H1 (cell line): Measurements from ENCODE around the gene NPHP4. TPM values are rescaled to one million over a fixed set of nuclear protein-coding genes. Genes with fewer than 3 reads are reported as not detected.

Experiments used
- CTCF ChIA-PET: fragments of 300-600 bp; sonication (Branson Sonifier 250); formaldehyde crosslinking; loops from one replicate; lab custom pipeline; 2021; ENCODE audit not compliant: partially characterized antibody; lab: Charles Lee
- POLR2A ChIA-PET: fragments of 300-600 bp; sonication (Branson Sonifier 250); formaldehyde crosslinking; loops from one replicate; lab custom pipeline; 2021; ENCODE audit warnings: inconsistent platforms; ENCODE audit not compliant: partially characterized antibody; lab: Charles Lee
- DNase-seq, 2 experiments: peaks; one replicate each; pipeline versions ENCODE4 v3.0.0 to v3.0.0-alpha.2; 2010 to 2022; ENCODE audit warnings: low spot score in 2 of 2, low read depth in 1 of 2, mixed read lengths in 1 of 2
- FAIRE-seq: peaks from 2 replicates; lab custom pipeline; 2011; peaks lifted over from hg19 to GRCh38; lab: Jason Lieb, UNC
- H2AFZ ChIP-seq: 2 replicates; pipeline ENCODE4 v1.8.1; 2012; ENCODE audit warnings: low read length, inconsistent platforms
- H2AK5ac ChIP-seq: 2 replicates; pipeline ENCODE4 v1.6.1; 2013; ENCODE audit warnings: low read depth, low read length
- H2BK120ac ChIP-seq: replicated peaks from 2 replicates; pipeline ENCODE3; 2013; ENCODE audit warnings: low read depth, low read length, inconsistent platforms
- H2BK12ac ChIP-seq: 2 replicates; pipeline ENCODE4 v1.6.1; 2013; ENCODE audit warnings: low read depth, low read length
- H2BK15ac ChIP-seq: 2 replicates; pipeline ENCODE4 v1.6.1; 2013; ENCODE audit warnings: low read length
- H2BK20ac ChIP-seq: 2 replicates; pipeline ENCODE4 v1.6.1; 2013; ENCODE audit warnings: low read length
- H2BK5ac ChIP-seq: 2 replicates; pipeline ENCODE4 v1.6.1; 2013; ENCODE audit warnings: low read depth, low read length
- H3K14ac ChIP-seq: 2 replicates; pipeline ENCODE4 v1.6.1; 2013; ENCODE audit warnings: inconsistent platforms; ENCODE audit not compliant: insufficient read length
- H3K18ac ChIP-seq: 2 replicates; pipeline ENCODE4 v1.6.1; 2013; ENCODE audit warnings: low read length; ENCODE audit errors: extremely low read depth
- H3K23ac ChIP-seq: 2 replicates; pipeline ENCODE4 v1.6.1; 2013; ENCODE audit warnings: inconsistent platforms; ENCODE audit not compliant: insufficient read length
- H3K23me2 ChIP-seq: 2 replicates; pipeline ENCODE4 v1.6.1; 2013; ENCODE audit warnings: low read depth, low read length
- H3K27ac ChIP-seq: 2 replicates; pipeline ENCODE4 v1.6.1; 2011; ENCODE audit warnings: low read depth, low read length, inconsistent platforms
- H3K27me3 ChIP-seq, 4 experiments: replicated peaks in 1 of 4; 1 replicate in 1 of 4; 2 replicates in 3 of 4; pipeline versions ENCODE4 v1.6.1 to v1.8.1; 2011 to 2013; ENCODE audit warnings: low read length in 3 of 4, mild to moderate bottlenecking in 3 of 4, inconsistent platforms in 2 of 4, mixed read lengths in 2 of 4, moderate library complexity in 1 of 4; ENCODE audit not compliant: control insufficient read depth in 3 of 4, insufficient read depth in 3 of 4; ENCODE audit errors: extremely low read depth in 1 of 4
- H3K36me3 ChIP-seq, 4 experiments: 2 replicates each; pipeline versions ENCODE4 v1.6.1 to v1.8.1; 2011 to 2013; ENCODE audit warnings: mild to moderate bottlenecking in 4 of 4, low read length in 3 of 4, moderate library complexity in 2 of 4, control low read depth in 1 of 4, inconsistent platforms in 1 of 4; ENCODE audit not compliant: insufficient read depth in 4 of 4, control insufficient read depth in 2 of 4
- H3K4ac ChIP-seq: replicated peaks from 2 replicates; pipeline ENCODE3; 2013; ENCODE audit warnings: low read length, low read depth, mixed read lengths, inconsistent platforms; ENCODE audit not compliant: insufficient read length
- H3K4me1 ChIP-seq, 4 experiments: replicated peaks in 1 of 4; 1 replicate in 1 of 4; 2 replicates in 3 of 4; pipeline versions ENCODE4 v1.6.1 to v1.8.1; 2011 to 2013; ENCODE audit warnings: low read length in 3 of 4, inconsistent platforms in 2 of 4, mixed read lengths in 1 of 4; ENCODE audit not compliant: insufficient read depth in 4 of 4, control insufficient read depth in 3 of 4
- H3K4me2 ChIP-seq, 2 experiments: 2 replicates each; pipeline versions ENCODE4 v1.6.1 to v1.8.1; 2011 to 2013; ENCODE audit warnings: low read depth in 2 of 2, low read length in 2 of 2, control low read depth in 1 of 2, inconsistent platforms in 1 of 2, mild to moderate bottlenecking in 1 of 2; ENCODE audit not compliant: insufficient read depth in 1 of 2
- H3K4me3 ChIP-seq, 4 experiments: fragments of 200-600, 300-600 bp in 1 of 4; sonication (generic), shearing (Covaris generic), sonication (Bioruptor Twin) in 1 of 4; 2 replicates each; pipeline versions ENCODE4 v1.5.1 to v1.8.1; 2011 to 2016; ENCODE audit warnings: low read length in 4 of 4, low read depth in 3 of 4, control low read depth in 2 of 4, inconsistent platforms in 2 of 4, mild to moderate bottlenecking in 2 of 4, mixed read lengths in 1 of 4, moderate library complexity in 1 of 4; ENCODE audit not compliant: insufficient read depth in 2 of 4; ENCODE audit errors: extremely low read depth in 1 of 4
- H3K56ac ChIP-seq: replicated peaks from 2 replicates; pipeline ENCODE3; 2013; ENCODE audit warnings: low read depth, mild to moderate bottlenecking, mixed read lengths, low read length, inconsistent platforms; ENCODE audit not compliant: insufficient read length
- H3K79me1 ChIP-seq: 2 replicates; pipeline ENCODE4 v1.6.1; 2013; ENCODE audit warnings: low read depth, low read length, control low read depth
- H3K79me2 ChIP-seq, 2 experiments: 2 replicates each; pipeline versions ENCODE4 v1.6.1 to v1.8.1; 2012 to 2013; ENCODE audit warnings: low read length in 2 of 2, mild to moderate bottlenecking in 2 of 2, inconsistent platforms in 1 of 2; ENCODE audit not compliant: insufficient read depth in 2 of 2, control insufficient read depth in 1 of 2
- H3K9ac ChIP-seq, 4 experiments: replicated peaks in 1 of 4; 1 replicate in 1 of 4; 2 replicates in 3 of 4; pipeline versions ENCODE4 v1.6.1 to v1.8.1; 2011 to 2013; ENCODE audit warnings: low read depth in 3 of 4, low read length in 3 of 4, control low read depth in 2 of 4, mild to moderate bottlenecking in 2 of 4, moderate library complexity in 2 of 4, inconsistent platforms in 1 of 4; ENCODE audit errors: extremely low read depth in 1 of 4
- H3K9me3 ChIP-seq, 2 experiments: 2 replicates each; pipeline versions ENCODE4 v1.6.1 to v1.8.1; 2012 to 2013; ENCODE audit warnings: mild to moderate bottlenecking in 2 of 2, moderate library complexity in 2 of 2, control low read depth in 1 of 2, inconsistent platforms in 1 of 2, low read depth in 1 of 2, low read length in 1 of 2, mixed read lengths in 1 of 2; ENCODE audit not compliant: insufficient read depth in 2 of 2
- H4K20me1 ChIP-seq, 2 experiments: replicated peaks in 1 of 2; 2 replicates each; pipeline versions ENCODE3 to v1.8.1; 2011 to 2013; ENCODE audit warnings: inconsistent platforms in 2 of 2, low read length in 2 of 2, mild to moderate bottlenecking in 1 of 2; ENCODE audit not compliant: insufficient read depth in 2 of 2, control insufficient read depth in 1 of 2
- H4K5ac ChIP-seq: 2 replicates; pipeline ENCODE4 v1.6.1; 2013; ENCODE audit warnings: low read length, low read depth, mixed read lengths, inconsistent platforms; ENCODE audit not compliant: insufficient read length
- H4K8ac ChIP-seq: 2 replicates; pipeline ENCODE4 v1.8.0; 2013; ENCODE audit warnings: mild to moderate bottlenecking, moderate library complexity, low read length, inconsistent platforms; ENCODE audit not compliant: insufficient read depth; ENCODE audit errors: extremely low read depth
- H4K91ac ChIP-seq: replicated peaks from 2 replicates; pipeline ENCODE3; 2013; ENCODE audit warnings: low read length, mixed read lengths, inconsistent platforms; ENCODE audit not compliant: insufficient read length
- CBX5 ChIP-seq: fragments of 300-800, 300-1000 bp; sonication (generic); IDR thresholded peaks from 2 replicates; pipeline ENCODE4 v1.7.1; 2016; ENCODE audit warnings: antibody characterized with exemption, low read length, low read depth
- EGR1 ChIP-seq: IDR thresholded peaks from 2 replicates; pipeline ENCODE4 v1.6.1; 2011; ENCODE audit warnings: low read depth, low read length, borderline replicate concordance
- EZH2 ChIP-seq: fragments of 200-600 bp; sonication (generic); IDR thresholded peaks from 2 replicates; pipeline ENCODE4 v1.7.1; 2012; ENCODE audit warnings: low read depth, mild to moderate bottlenecking, moderate library complexity, low read length, inconsistent platforms; ENCODE audit not compliant: severe bottlenecking
- GABPA ChIP-seq: IDR thresholded peaks from 2 replicates; pipeline ENCODE4 v1.6.1; 2011; ENCODE audit warnings: mild to moderate bottlenecking, low read length, moderate library complexity, borderline replicate concordance; ENCODE audit not compliant: insufficient read depth
- NANOG ChIP-seq: IDR thresholded peaks from 2 replicates; pipeline ENCODE4 v1.6.1; 2011; ENCODE audit warnings: low read length, low read depth, mild to moderate bottlenecking, inconsistent platforms; ENCODE audit not compliant: insufficient read depth, poor library complexity, severe bottlenecking
- POU5F1 ChIP-seq: IDR thresholded peaks from 2 replicates; pipeline ENCODE4 v1.6.1; 2011; ENCODE audit warnings: low read depth, mild to moderate bottlenecking, low read length, moderate library complexity
- SAP30 ChIP-seq: fragments of 300-600 bp; sonication (generic); IDR thresholded peaks from 2 replicates; pipeline ENCODE4 v1.7.1; 2012; ENCODE audit warnings: low read length, moderate library complexity, mild to moderate bottlenecking, inconsistent platforms; ENCODE audit not compliant: insufficient read depth, insufficient replicate concordance
- SIRT6 ChIP-seq: IDR thresholded peaks from one replicate; pipeline ENCODE4 v1.7.1; 2012; ENCODE audit warnings: low read length, inconsistent platforms
- TAF7 ChIP-seq: optimal IDR thresholded peaks from 2 replicates; pipeline ENCODE3; 2011; ENCODE audit warnings: low read depth, mild to moderate bottlenecking, inconsistent platforms, low read length, moderate library complexity, borderline replicate concordance
- TEAD4 ChIP-seq: IDR thresholded peaks from 2 replicates; pipeline ENCODE4 v1.6.1; 2012; ENCODE audit warnings: low read depth, low read length, inconsistent platforms, mixed read lengths
- YY1 ChIP-seq: IDR thresholded peaks from 2 replicates; pipeline ENCODE4 v1.6.1; 2011; ENCODE audit warnings: low read depth, mild to moderate bottlenecking, low read length
- WGBS, 2 experiments: shearing (Covaris generic) in 1 of 2; methylation state at CpG; one replicate each; pipeline versions ENCODE4 v1.1.6 to v1.1.7; 2013 to 2015; ENCODE audit warnings: low lambda C conversion rate in 2 of 2, mixed read lengths in 2 of 2, inconsistent platforms in 1 of 2, low coverage in 1 of 2, missing lambda C conversion rate in 1 of 2; ENCODE audit not compliant: insufficient replicate concordance in 2 of 2, insufficient coverage in 1 of 2, insufficient read length in 1 of 2; ENCODE audit errors: extremely low coverage in 1 of 2, missing lambda C conversion rate in 1 of 2; 5-methylcytosine and 5-hydroxymethylcytosine counted together
- polyA plus RNA-seq, 7 experiments: library from polyadenylated mRNA; depleted of rRNA in 3 of 7; stranded (reverse) in 5 of 7; unstranded in 2 of 7; fragments of >200 nt in 5 of 7; fragments of 200-250 nt in 2 of 7; gene quantifications; 1 replicate in 5 of 7; 2 replicates in 1 of 7; 4 replicates in 1 of 7; pipeline versions ENCODE4 v1.2.1 to v1.2.3, GENCODE V29; 2011 to 2013; ENCODE audit warnings: missing spikeins in 2 of 7, mixed read lengths in 2 of 7
- total RNA-seq: library from RNA; stranded (reverse); fragmentation: NEBNext Ultra II Directional; extraction: Animal tissue kit (Norgen Biotek cat#: 25700); gene quantifications from 2 replicates; pipeline ENCODE4 v1.2.1, GENCODE V29; 2021
- TF ChIP-seq, protein P1 (sequence below): IDR thresholded peaks from 2 replicates; pipeline ENCODE4 v1.6.1; 2011; ENCODE audit warnings: low read depth, mild to moderate bottlenecking, low read length; ENCODE audit not compliant: insufficient read depth

NPHP4 gene
- total and polyA plus RNA-seq, 2 of the 8 experiments (the other 6 are each of a cell fraction or from before 2014, with no cell fraction given) = 5.8 to 14.0 TPM

DNA sequence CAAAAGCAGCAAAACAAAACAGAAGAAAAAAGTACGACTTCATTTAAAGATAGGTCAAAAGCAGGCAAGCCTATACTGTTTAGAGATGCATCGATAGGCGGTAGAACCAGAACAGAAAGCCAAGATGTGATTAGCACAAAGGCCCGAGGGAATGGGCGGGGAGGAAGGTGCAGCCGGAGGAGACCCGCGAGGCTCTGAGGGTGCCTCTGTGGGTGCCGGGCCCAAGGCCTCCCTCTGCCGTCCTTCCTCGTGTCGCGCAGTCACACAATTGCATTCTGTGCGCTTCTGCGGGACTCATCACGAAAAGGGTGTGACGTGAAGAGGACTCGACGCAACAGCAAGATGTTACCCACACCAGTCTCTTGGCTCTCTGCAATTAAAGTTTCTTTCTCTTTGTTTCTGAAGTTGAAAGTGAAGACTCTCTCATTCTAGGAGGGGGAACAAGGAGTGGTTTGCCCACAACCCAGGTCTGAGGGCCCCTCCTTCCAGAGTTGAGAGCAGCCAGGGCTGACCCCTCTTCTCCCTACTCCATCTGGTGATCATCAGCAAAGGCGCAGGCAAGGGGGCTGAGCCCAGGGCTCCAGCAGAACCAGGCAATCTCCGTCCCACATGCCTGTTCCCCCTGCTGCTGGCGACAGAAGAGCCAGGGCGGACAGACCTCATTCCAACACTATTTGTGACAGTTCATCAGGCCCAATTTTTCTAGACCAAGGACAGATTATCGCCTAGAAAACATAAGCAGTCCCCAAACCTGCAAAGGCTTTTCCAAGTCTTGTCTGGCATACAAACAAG, 41.0 kb downstream of the NPHP4 start:
- Histone ChIP-seq H3K4me1 (no peaks in the 10 kb centered on the region), H4K91ac (no peak overlapping the region), H2AK5ac (no peak overlapping the region), H4K8ac (no peak overlapping the region), H4K20me1 (no peaks in the 10 kb centered on the region), H4K5ac (no peak overlapping the region), H3K18ac (no peak overlapping the region), H3K56ac (no peak overlapping the region), H3K23ac (no peak overlapping the region), H3K79me1 (peaks cover 4% of the 10 kb centered on the region; the same call in 1 of the 2 replicates), H3K9me3 (no peaks in the 10 kb centered on the region), H3K4me3 (no peak overlapping the region), H3K27ac (no peak overlapping the region), H3K23me2 (peaks cover 4% of the 10 kb centered on the region; the same call in 1 of the 2 replicates), H3K14ac (no peak overlapping the region), H2BK20ac (no peak overlapping the region), H2BK120ac (no peak overlapping the region), H3K27me3 (no peaks in the 10 kb centered on the region), H3K9ac (no peak overlapping the region), H2BK5ac (no peak overlapping the region), H2BK15ac (no peak overlapping the region), H3K36me3 (peaks cover 0 to 5% (median 2%) of the 10 kb centered on the region in 4 experiments; a peak in 2 of 8 replicates), H3K4me2 (no peak overlapping the region), H2AFZ (no peak overlapping the region), H3K4ac (no peak overlapping the region), H2BK12ac (no peak overlapping the region), H3K79me2 (no peaks in the 10 kb centered on the region)
- FAIRE-seq (no peak), DNase-seq (no peak)
- TF ChIP-seq GABPA = no peak
- TF ChIP-seq EGR1 = no peak
- TF ChIP-seq SAP30 = no peak
- no peak for TF ChIP-seq TEAD4
- no peak for TF ChIP-seq TAF7
- no peak for TF ChIP-seq NANOG
- no peak for TF ChIP-seq SIRT6
- TF ChIP-seq, protein P1, sequence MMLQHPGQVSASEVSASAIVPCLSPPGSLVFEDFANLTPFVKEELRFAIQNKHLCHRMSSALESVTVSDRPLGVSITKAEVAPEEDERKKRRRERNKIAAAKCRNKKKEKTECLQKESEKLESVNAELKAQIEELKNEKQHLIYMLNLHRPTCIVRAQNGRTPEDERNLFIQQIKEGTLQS = no peak
- TF ChIP-seq EZH2 = no peak
- TF ChIP-seq CBX5 = no peak
- TF ChIP-seq POU5F1 = no peak
- no peak for TF ChIP-seq YY1
- POLR2A ChIA-PET = no interaction called here
- WGBS, 2 experiments = 93% methylated on average over 24 of the region's 24 CpGs; no CpG with 5 or more reads in 1 of the 2 experiments
- CTCF ChIA-PET = no interaction called here
